Activated CD4-positive, alpha-beta T cell treated with anti-CD3 and anti-CD28 coated beads for 36 hours (primary cell): ENCODE results near the gene ZNF710. TPM values are rescaled to one million over a fixed set of nuclear protein-coding genes. Genes with fewer than 3 reads are reported as not detected.
A peak's percentile ranks its signal among the peaks of the same experiment; 100 is the strongest.
"Not testable (repeated sequence)": the region's sequence is repeated elsewhere in the genome, so short reads cannot be mapped to it uniquely, and the experiment has no call there.

Experiments used
- ATAC-seq: fragments of 200-7000 bp; cut with Tn5 transposase; one replicate; pipeline ENCODE4 v1.10.0; 2021; ENCODE audit warnings: mild to moderate bottlenecking, moderate library complexity
- CTCF ChIA-PET: fragments of 350-600 bp; sonication (Branson Sonifier 250); formaldehyde crosslinking; loops from one replicate; lab custom pipeline; 2021; ENCODE audit warnings: antibody characterized with exemption; lab: Charles Lee
- POLR2A ChIA-PET: fragments of 350-600 bp; sonication (Branson Sonifier 250); formaldehyde crosslinking; loops from one replicate; lab custom pipeline; 2021; ENCODE audit warnings: antibody characterized with exemption, inconsistent platforms; lab: Charles Lee
- DNase-seq: peaks from one replicate; pipeline ENCODE4 v3.0.0-alpha.2; 2020
- H3K27ac Mint-ChIP-seq: one replicate; pipeline ENCODE4 v1.8.0; 2021; ENCODE audit warnings: mixed read lengths
- H3K27me3 Mint-ChIP-seq: one replicate; pipeline ENCODE4 v1.8.0; 2021; ENCODE audit warnings: mixed read lengths
- H3K36me3 Mint-ChIP-seq: one replicate; pipeline ENCODE4 v1.8.0; 2021; ENCODE audit warnings: low read depth, mixed read lengths
- H3K4me1 Mint-ChIP-seq: one replicate; pipeline ENCODE4 v1.8.0; 2021; ENCODE audit warnings: mixed read lengths
- H3K4me3 Mint-ChIP-seq: one replicate; pipeline ENCODE4 v1.8.0; 2021; ENCODE audit warnings: mild to moderate bottlenecking, moderate library complexity, mixed read lengths
- H3K9me3 Mint-ChIP-seq: one replicate; pipeline ENCODE4 v1.8.0; 2021; ENCODE audit warnings: low read depth, mixed read lengths
- intact Hi-C, 2 experiments: fragments of 100-400 bp; cut with DNase I in 1 of 2; cut with micrococcal nuclease in 1 of 2; formaldehyde crosslinking; loops; one replicate each; pipeline versions ENCODE4 v1.14.2 to v1.15.1; 2022 to 2024; cut with DNase I, micrococcal nuclease
- total RNA-seq, 2 experiments: library from RNA; stranded (reverse); gene quantifications; one replicate each; pipeline ENCODE4 v1.2.3, GENCODE V29; 2021

Gene ZNF710
- total RNA-seq, 2 experiments from 2014 or later, result 22.8 to 34.9 TPM

GRCh38 chr15:90060797-90061196 is 59.7 kb downstream of the ZNF710 start:
- Mint-ChIP-seq H3K9me3 (no peaks in the 10 kb centered on the region), H3K4me1 (peaks cover 56% of the 10 kb centered on the region), H3K4me3 (no peak overlapping the region), H3K27me3 (no peaks in the 10 kb centered on the region), H3K36me3 (no peaks in the 10 kb centered on the region), H3K27ac (peak overlapping the region; percentile 70)
- ATAC-seq, result no peak
- no peak for DNase-seq
- intact Hi-C loops, result no loop called here
- POLR2A ChIA-PET, result no interaction called here
- CTCF ChIA-PET, result interaction anchor here (1.2 kb wide), 2 partner anchors 9 to 15 kb away, joined by 3 read pairs; no protein-coding TSS in a partner anchor

GRCh38 chr15:90062023-90062442 is 60.9 kb downstream of the ZNF710 start:
- H3K4me3 Mint-ChIP-seq, result no peak overlapping the region
- CTCF ChIA-PET, result interaction anchor here (0.6 kb wide), 1 partner anchor 313 kb away, joined by 3 read pairs; no protein-coding TSS in a partner anchor
- no peaks in the 10 kb centered on the region for H3K9me3 Mint-ChIP-seq
- no peaks in the 10 kb centered on the region for H3K27me3 Mint-ChIP-seq
- ATAC-seq (peak; percentile 14), DNase-seq (peak; percentile 80)
- H3K4me1 Mint-ChIP-seq, result peaks cover 55% of the 10 kb centered on the region
- peaks cover 3% of the 10 kb centered on the region for H3K36me3 Mint-ChIP-seq
- H3K27ac Mint-ChIP-seq, result peak overlapping the region; percentile 70
- intact Hi-C loops, result no loop called here
- POLR2A ChIA-PET, result interaction anchor here (0.6 to 1.9 kb wide), 2 partner anchors 57 to 323 kb away, joined by 4 to 6 read pairs; no protein-coding TSS in a partner anchor

- no peak for ATAC-seq
- H3K27ac Mint-ChIP-seq, result peak overlapping the region; percentile 70
- peaks cover 3% of the 10 kb centered on the region for H3K36me3 Mint-ChIP-seq
- no peaks in the 10 kb centered on the region for H3K27me3 Mint-ChIP-seq
- ChIA-PET POLR2A (interaction anchor here (0.6 to 1.9 kb wide), 2 partner anchors 58 to 324 kb away, joined by 4 to 6 read pairs; no protein-coding TSS in a partner anchor), CTCF (interaction anchor here (0.6 kb wide), 1 partner anchor 313 kb away, joined by 3 read pairs; no protein-coding TSS in a partner anchor)
- no peaks in the 10 kb centered on the region for H3K9me3 Mint-ChIP-seq
- intact Hi-C loops, result no loop called here
- DNase-seq, result peak; percentile 53
- no peak overlapping the region for H3K4me3 Mint-ChIP-seq
- peaks cover 52% of the 10 kb centered on the region for H3K4me1 Mint-ChIP-seq
Measured at GRCh38 chr15:90062462-90062932, 61.4 kb downstream of the ZNF710 start.

GRCh38 chr15:90062973-90063769 is 62.0 kb downstream of the ZNF710 start:
- ChIA-PET CTCF (no interaction called here), POLR2A (interaction anchor here (1.9 kb wide), 1 partner anchor 58 kb away, joined by 4 read pairs; no protein-coding TSS in a partner anchor)
- H3K4me1 Mint-ChIP-seq, result peaks cover 48% of the 10 kb centered on the region

GRCh38 chr15:90063770-90064247 is 62.7 kb downstream of the ZNF710 start:
- CTCF ChIA-PET, result no interaction called here
- peak overlapping the region; percentile 21 for H3K27ac Mint-ChIP-seq
- DNase-seq (no peak), ATAC-seq (no peak)
- H3K36me3 Mint-ChIP-seq, result peaks cover 6% of the 10 kb centered on the region
- H3K27me3 Mint-ChIP-seq, result no peaks in the 10 kb centered on the region
- H3K4me3 Mint-ChIP-seq, result no peak overlapping the region
- no peaks in the 10 kb centered on the region for H3K9me3 Mint-ChIP-seq
- POLR2A ChIA-PET, result interaction anchor here (1.9 kb wide), 1 partner anchor 59 kb away, joined by 4 read pairs; no protein-coding TSS in a partner anchor
- peaks cover 41% of the 10 kb centered on the region for H3K4me1 Mint-ChIP-seq
- intact Hi-C loops, result no loop called here

More at GRCh38 chr15:90062973-90063769, 62.0 kb downstream of the ZNF710 start:
- Mint-ChIP-seq H3K4me3 (no peak overlapping the region), H3K9me3 (no peaks in the 10 kb centered on the region), H3K27me3 (no peaks in the 10 kb centered on the region), H3K27ac (peak overlapping the region; percentile 70), H3K36me3 (peaks cover 4% of the 10 kb centered on the region)
- intact Hi-C loops, result no loop called here
- DNase-seq (no peak), ATAC-seq (no peak)

GRCh38 chr15:90064911-90065681 is 64.0 kb downstream of the ZNF710 start:
- ATAC-seq (no peak), DNase-seq (no peak)
- H3K27me3 Mint-ChIP-seq, result no peaks in the 10 kb centered on the region
- peaks cover 6% of the 10 kb centered on the region for H3K36me3 Mint-ChIP-seq
- no peak overlapping the region for H3K27ac Mint-ChIP-seq
- ChIA-PET POLR2A (no interaction called here), CTCF (interaction anchor here (0.8 to 1.2 kb wide), 2 partner anchors 10 kb away, joined by 3 read pairs; no protein-coding TSS in a partner anchor)
- no peak overlapping the region for H3K4me3 Mint-ChIP-seq
- H3K4me1 Mint-ChIP-seq, result peaks cover 28% of the 10 kb centered on the region
- H3K9me3 Mint-ChIP-seq, result no peaks in the 10 kb centered on the region
- intact Hi-C loops, result no loop called here

- CTCF ChIA-PET, result interaction anchor here (1.2 kb wide), 1 partner anchor 9 kb away, joined by 3 read pairs; no protein-coding TSS in a partner anchor
- H3K36me3 Mint-ChIP-seq, result peaks cover 6% of the 10 kb centered on the region
- no peak overlapping the region for H3K4me3 Mint-ChIP-seq
- no peak overlapping the region for H3K27ac Mint-ChIP-seq
- no peaks in the 10 kb centered on the region for H3K27me3 Mint-ChIP-seq
- POLR2A ChIA-PET, result no interaction called here
- intact Hi-C loops, result no loop called here
- no peak for DNase-seq
- H3K9me3 Mint-ChIP-seq, result no peaks in the 10 kb centered on the region
- peaks cover 26% of the 10 kb centered on the region for H3K4me1 Mint-ChIP-seq
- ATAC-seq, result no peak
Measured at GRCh38 chr15:90065682-90066049, 64.5 kb downstream of the ZNF710 start.

GRCh38 chr15:90067181-90067952 is 66.2 kb downstream of the ZNF710 start:
- POLR2A ChIA-PET, result interaction anchor here (0.6 kb wide), 2 partner anchors 61 to 176 kb away, joined by 3 to 4 read pairs; no protein-coding TSS in a partner anchor
- no peak for DNase-seq
- no peak overlapping the region for H3K27ac Mint-ChIP-seq
- no peak for ATAC-seq
- peaks cover 8% of the 10 kb centered on the region for H3K36me3 Mint-ChIP-seq
- intact Hi-C loops, result no loop called here
- CTCF ChIA-PET, result interaction anchor here (0.8 kb wide), 1 partner anchor 25 kb away, joined by 3 read pairs; no protein-coding TSS in a partner anchor
- H3K9me3 Mint-ChIP-seq, result no peaks in the 10 kb centered on the region
- H3K4me1 Mint-ChIP-seq, result peaks cover 18% of the 10 kb centered on the region
- no peak overlapping the region for H3K4me3 Mint-ChIP-seq
- H3K27me3 Mint-ChIP-seq, result no peaks in the 10 kb centered on the region

GRCh38 chr15:90067953-90068606 is 67.0 kb downstream of the ZNF710 start:
- DNase-seq (no peak), ATAC-seq (no peak)
- Mint-ChIP-seq H3K4me1 (peaks cover 12% of the 10 kb centered on the region), H3K36me3 (peaks cover 8% of the 10 kb centered on the region), H3K9me3 (no peaks in the 10 kb centered on the region), H3K27me3 (no peaks in the 10 kb centered on the region), H3K4me3 (no peak overlapping the region), H3K27ac (no peak overlapping the region)
- intact Hi-C loops, result no loop called here
- POLR2A ChIA-PET, result no interaction called here
- CTCF ChIA-PET, result interaction anchor here (0.8 kb wide), 1 partner anchor 24 kb away, joined by 3 read pairs; no protein-coding TSS in a partner anchor

GRCh38 chr15:90070623-90071022 is 69.5 kb downstream of the ZNF710 start:
- H3K27me3 Mint-ChIP-seq, H3K27ac Mint-ChIP-seq, DNase-seq, H3K9me3 Mint-ChIP-seq, POLR2A ChIA-PET, ATAC-seq, H3K4me3 Mint-ChIP-seq: not testable (repeated sequence)
- intact Hi-C loops, result loop anchor here (1.0 to 5.0 kb wide), 8 partner anchors 32 to 330 kb away; partner anchors contain the start of gene ZNF710 (in 1 of the 2)
- CTCF ChIA-PET, result interaction anchor here (0.7 to 2.5 kb wide), 14 partner anchors 9 to 195 kb away, joined by 3 to 15 read pairs (median 4); no protein-coding TSS in a partner anchor
- peaks cover 20% of the 10 kb centered on the region for H3K36me3 Mint-ChIP-seq
- H3K4me1 Mint-ChIP-seq, result peaks cover 15% of the 10 kb centered on the region
